Measurements from ENCODE around the gene MED13L. TPM values are rescaled to one million over a fixed set of nuclear protein-coding genes. Genes with fewer than 3 reads are reported as not detected.
"Not testable (repeated sequence)": the region's sequence is repeated elsewhere in the genome, so short reads cannot be mapped to it uniquely, and the experiment has no call there.

The MED13L gene
- polyA plus RNA-seq, 4 donors, result 9.8 to 74.0 (median 14.3) TPM

DNA sequence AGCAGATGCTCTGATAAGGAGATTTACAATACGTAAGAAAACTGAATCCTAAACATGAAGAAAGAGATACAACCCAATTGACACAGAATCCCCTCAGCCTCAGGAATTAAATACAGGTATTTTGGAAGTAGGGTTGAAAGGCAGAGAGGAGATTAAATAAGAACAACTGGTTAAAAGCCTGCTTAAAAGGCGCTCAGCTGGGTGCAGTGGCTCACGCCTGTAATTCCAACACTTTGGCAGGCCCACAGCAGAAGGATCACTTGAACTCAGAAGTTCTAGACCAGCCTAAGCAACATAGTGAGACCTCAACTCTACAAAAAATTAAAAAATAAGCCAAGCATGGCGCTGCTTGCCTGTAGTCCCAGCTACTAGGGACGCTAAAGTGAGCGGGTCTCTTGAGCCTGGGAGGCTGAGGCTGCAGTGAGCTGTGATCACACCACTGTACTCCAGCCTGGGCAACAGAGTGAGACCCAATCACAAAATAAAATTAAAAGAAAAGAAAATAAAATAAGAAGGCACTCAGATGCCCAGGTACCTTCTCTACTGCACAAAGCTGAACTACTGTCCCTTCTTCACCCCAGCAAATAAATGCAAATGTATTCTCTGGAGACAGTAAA is 32.9 kb downstream of the MED13L start:
- peaks cover 0 to 3% of the 10 kb centered on the region in 2 donors for H3K9me3 ChIP-seq (ENCODE audit: control insufficient read depth in 2 of 2, insufficient read depth in 1 of 2, low read depth in 1 of 2, low read length in 1 of 2)
- FAIRE-seq (no peak), DNase-seq (no peak)
- 80 to 84% (median 83%) methylated on average over 6 of the region's 6 CpGs for WGBS, 3 donors
- H3K4me1 ChIP-seq (ENCODE audit: control insufficient read depth in 3 of 3, insufficient read depth in 2 of 3, low read depth in 1 of 3, low read length in 2 of 3), result peaks cover 4 to 16% (median 9%) of the 10 kb centered on the region in 3 donors
- H3K27ac ChIP-seq (ENCODE audit: low read depth in 1 of 3, low read length in 2 of 3), result peak overlapping the region in 2 of 3 donors; percentile 20 to 36
- peaks cover 0 to 5% (median 0%) of the 10 kb centered on the region in 3 donors for H3K36me3 ChIP-seq (ENCODE audit: control insufficient read depth in 3 of 3, insufficient read depth in 2 of 3, low read depth in 1 of 3, low read length in 3 of 3)
- no peak overlapping the region for H3K4me3 ChIP-seq (ENCODE audit: low read depth in 1 of 3, low read length in 3 of 3)
- H3K27me3 ChIP-seq (ENCODE audit: control insufficient read depth in 3 of 3, insufficient read depth in 3 of 3, low read length in 3 of 3), result no peaks in the 10 kb centered on the region

DNA sequence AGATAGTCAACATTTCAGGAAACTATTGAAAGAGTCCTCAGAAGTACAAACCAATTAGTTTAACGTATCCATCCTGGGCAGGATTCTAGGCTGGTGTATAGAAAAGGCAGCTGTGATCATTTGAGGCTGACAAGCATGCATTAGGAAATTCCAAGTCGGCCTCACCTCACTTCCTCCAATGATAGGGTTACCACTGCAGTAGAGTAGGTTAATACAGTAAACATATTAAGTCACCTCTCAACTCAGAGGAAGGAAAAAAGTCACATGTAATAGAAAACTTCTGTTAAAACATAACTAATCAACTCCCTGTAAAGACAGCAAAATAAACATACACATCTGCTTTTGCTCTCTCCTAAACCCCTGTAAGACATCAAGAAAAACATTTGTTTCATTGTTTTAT is 33.5 kb downstream of the MED13L start:
- Histone ChIP-seq H3K9me3 (ENCODE audit: control insufficient read depth in 2 of 2, insufficient read depth in 1 of 2, low read depth in 1 of 2, low read length in 1 of 2) (peaks cover 0 to 3% of the 10 kb centered on the region in 2 donors), H3K4me3 (ENCODE audit: low read depth in 1 of 3, low read length in 3 of 3) (no peak overlapping the region), H3K36me3 (ENCODE audit: control insufficient read depth in 3 of 3, insufficient read depth in 2 of 3, low read depth in 1 of 3, low read length in 3 of 3) (peaks cover 0 to 5% (median 0%) of the 10 kb centered on the region in 3 donors), H3K27ac (ENCODE audit: low read depth in 1 of 3, low read length in 2 of 3) (peak overlapping the region in 2 of 3 donors; percentile 20 to 61), H3K4me1 (ENCODE audit: control insufficient read depth in 3 of 3, insufficient read depth in 2 of 3, low read depth in 1 of 3, low read length in 2 of 3) (peaks cover 4 to 16% (median 9%) of the 10 kb centered on the region in 3 donors), H3K27me3 (ENCODE audit: control insufficient read depth in 3 of 3, insufficient read depth in 3 of 3, low read length in 3 of 3) (no peaks in the 10 kb centered on the region)
- 13 to 26% (median 22%) methylated on average over 2 of the region's 2 CpGs for WGBS, 3 donors
- no peak for FAIRE-seq
- peak; percentile 29 to 37 for DNase-seq

DNA sequence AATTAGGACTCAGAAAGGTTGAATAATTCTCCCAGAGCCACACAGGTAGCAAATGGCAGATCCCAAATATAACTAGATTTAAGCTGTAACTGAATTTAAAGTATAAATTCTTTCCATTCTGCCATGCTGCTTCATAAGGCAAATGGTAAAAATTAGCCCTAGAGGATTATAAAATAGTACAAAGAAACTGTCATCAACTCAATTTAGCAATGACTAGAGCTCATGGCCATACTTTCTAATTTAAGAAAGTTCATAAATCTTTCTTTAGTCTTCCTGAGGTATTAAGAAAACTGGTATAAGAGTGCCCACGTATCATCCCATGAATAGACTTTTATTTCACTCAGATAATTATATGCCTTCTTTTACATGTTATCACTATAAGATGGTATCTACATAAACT is 34.8 kb downstream of the MED13L start:
- H3K9me3 ChIP-seq (ENCODE audit: control insufficient read depth in 2 of 2, insufficient read depth in 1 of 2, low read depth in 1 of 2, low read length in 1 of 2), result no peaks in the 10 kb centered on the region
- FAIRE-seq (no peak), DNase-seq (no peak)
- H3K27me3 ChIP-seq (ENCODE audit: control insufficient read depth in 3 of 3, insufficient read depth in 3 of 3, low read length in 3 of 3), result no peaks in the 10 kb centered on the region
- no peak overlapping the region for H3K4me3 ChIP-seq (ENCODE audit: low read depth in 1 of 3, low read length in 3 of 3)
- peaks cover 4 to 16% (median 9%) of the 10 kb centered on the region in 3 donors for H3K4me1 ChIP-seq (ENCODE audit: control insufficient read depth in 3 of 3, insufficient read depth in 2 of 3, low read depth in 1 of 3, low read length in 2 of 3)
- no peak overlapping the region for H3K27ac ChIP-seq (ENCODE audit: low read depth in 1 of 3, low read length in 2 of 3)
- H3K36me3 ChIP-seq (ENCODE audit: control insufficient read depth in 3 of 3, insufficient read depth in 2 of 3, low read depth in 1 of 3, low read length in 3 of 3), result peaks cover 0 to 5% (median 0%) of the 10 kb centered on the region in 3 donors
- 87 to 95% (median 92%) methylated on average over 1 of the region's 1 CpG for whole genome bisulfite sequencing, 3 donors

DNA sequence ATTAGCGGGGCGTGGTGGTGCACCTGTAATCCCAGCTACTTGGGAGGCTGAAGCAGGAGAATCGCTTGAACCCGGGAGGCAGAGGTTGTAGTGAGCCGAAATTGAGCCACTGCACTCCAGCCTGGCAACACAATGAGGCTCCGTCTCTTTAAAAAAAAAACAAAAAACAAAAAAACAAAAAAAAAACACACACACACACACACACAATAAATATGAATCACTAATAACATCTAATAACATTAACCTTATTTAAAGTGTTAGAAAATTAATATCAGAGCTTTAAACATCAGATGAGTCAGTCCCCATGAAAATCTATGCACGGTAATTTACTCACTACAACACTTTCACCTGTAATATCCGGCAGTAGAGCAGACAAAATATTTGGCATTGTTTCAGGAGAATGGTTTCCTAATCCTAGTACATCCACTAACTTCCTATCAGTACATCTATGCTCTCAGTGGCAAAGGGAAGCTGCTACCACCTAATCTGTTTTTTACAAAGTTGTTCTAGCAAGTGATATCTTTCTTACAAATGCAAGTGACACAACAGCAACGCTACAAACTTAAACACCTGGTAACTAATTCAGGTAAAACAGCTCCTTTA is 36.2 kb downstream of the MED13L start:
- H3K27me3 ChIP-seq (ENCODE audit: control insufficient read depth in 3 of 3, insufficient read depth in 3 of 3, low read length in 3 of 3), result no peaks in the 10 kb centered on the region
- no peaks in the 10 kb centered on the region for H3K9me3 ChIP-seq (ENCODE audit: control insufficient read depth in 2 of 2, insufficient read depth in 1 of 2, low read depth in 1 of 2, low read length in 1 of 2)
- no peak overlapping the region for H3K27ac ChIP-seq (ENCODE audit: low read depth in 1 of 3, low read length in 2 of 3)
- FAIRE-seq, result no peak
- peaks cover 4 to 16% (median 9%) of the 10 kb centered on the region in 3 donors for H3K4me1 ChIP-seq (ENCODE audit: control insufficient read depth in 3 of 3, insufficient read depth in 2 of 3, low read depth in 1 of 3, low read length in 2 of 3)
- no peak for DNase-seq
- no peak overlapping the region for H3K4me3 ChIP-seq (ENCODE audit: low read depth in 1 of 3, low read length in 3 of 3)
- H3K36me3 ChIP-seq (ENCODE audit: control insufficient read depth in 3 of 3, insufficient read depth in 2 of 3, low read depth in 1 of 3, low read length in 3 of 3), result peaks cover 0 to 5% (median 0%) of the 10 kb centered on the region in 3 donors
- WGBS, 3 donors, result 76 to 81% (median 76%) methylated on average over 9 of the region's 9 CpGs

DNA sequence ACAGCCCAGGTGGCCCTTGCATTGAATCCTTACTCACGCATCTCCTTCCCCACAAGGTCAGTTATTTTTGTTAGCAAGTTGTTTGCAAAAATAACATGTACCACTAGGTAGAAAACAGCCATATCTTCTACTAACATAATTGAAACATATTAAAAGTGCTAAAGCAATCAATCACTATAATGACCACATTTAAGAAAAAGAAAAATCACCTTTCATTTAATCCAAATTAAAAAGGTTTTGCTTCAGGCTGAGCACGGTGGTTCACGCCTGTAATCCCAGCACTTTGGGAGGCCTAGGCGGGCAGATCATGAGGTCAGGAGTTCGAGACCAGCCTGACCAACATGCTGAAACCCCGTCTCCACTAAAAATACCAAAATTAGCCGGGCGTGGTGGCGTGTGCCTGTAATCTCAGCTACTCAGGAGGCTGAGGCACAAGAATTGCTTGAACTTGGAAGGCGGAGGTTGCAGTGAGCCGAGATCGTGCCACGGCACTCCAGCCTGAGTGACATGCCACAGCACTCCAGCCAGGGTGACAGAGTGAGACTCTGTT is 38.8 kb downstream of the MED13L start:
- not testable (repeated sequence) for H3K4me1 ChIP-seq (ENCODE audit: control insufficient read depth in 3 of 3, insufficient read depth in 2 of 3, low read depth in 1 of 3, low read length in 2 of 3); H3K27me3 ChIP-seq (ENCODE audit: control insufficient read depth in 3 of 3, insufficient read depth in 3 of 3, low read length in 3 of 3); H3K36me3 ChIP-seq (ENCODE audit: control insufficient read depth in 3 of 3, insufficient read depth in 2 of 3, low read depth in 1 of 3, low read length in 3 of 3); H3K9me3 ChIP-seq (ENCODE audit: control insufficient read depth in 2 of 2, insufficient read depth in 1 of 2, low read depth in 1 of 2, low read length in 1 of 2); H3K4me3 ChIP-seq (ENCODE audit: low read depth in 1 of 3, low read length in 3 of 3); FAIRE-seq; DNase-seq; H3K27ac ChIP-seq (ENCODE audit: low read depth in 1 of 3, low read length in 2 of 3)
- 94 to 97% (median 96%) methylated on average over 13 of the region's 13 CpGs for WGBS, 3 donors

DNA sequence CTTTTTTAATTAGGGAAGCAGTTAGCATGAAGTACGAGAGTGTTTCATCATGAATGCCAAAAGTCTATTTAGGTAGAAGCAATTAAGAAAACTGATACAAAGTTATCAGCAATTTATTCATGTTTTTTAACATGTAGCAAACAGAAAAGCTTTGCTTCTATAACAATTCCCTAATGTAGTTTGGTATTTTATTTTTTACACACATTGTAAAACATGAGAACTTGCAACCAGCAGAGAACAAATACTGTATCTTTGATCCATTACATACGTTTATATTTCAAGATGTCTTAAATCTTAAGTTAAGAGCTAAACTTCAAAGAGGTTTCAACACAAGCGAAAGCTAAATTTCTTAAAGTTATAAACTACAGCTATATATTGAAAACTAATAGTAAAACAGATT is 39.3 kb downstream of the MED13L start:
- no peak overlapping the region for H3K4me3 ChIP-seq (ENCODE audit: low read depth in 1 of 3, low read length in 3 of 3)
- H3K27ac ChIP-seq (ENCODE audit: low read depth in 1 of 3, low read length in 2 of 3), result no peak overlapping the region
- DNase-seq (no peak), FAIRE-seq (no peak)
- WGBS, 3 donors, result 68 to 74% (median 72%) methylated on average over 3 of the region's 3 CpGs
- H3K4me1 ChIP-seq (ENCODE audit: control insufficient read depth in 3 of 3, insufficient read depth in 2 of 3, low read depth in 1 of 3, low read length in 2 of 3), result peaks cover 0 to 2% (median 2%) of the 10 kb centered on the region in 3 donors
- H3K36me3 ChIP-seq (ENCODE audit: control insufficient read depth in 3 of 3, insufficient read depth in 2 of 3, low read depth in 1 of 3, low read length in 3 of 3), result peaks cover 0 to 5% (median 0%) of the 10 kb centered on the region in 3 donors
- H3K27me3 ChIP-seq (ENCODE audit: control insufficient read depth in 3 of 3, insufficient read depth in 3 of 3, low read length in 3 of 3), result no peaks in the 10 kb centered on the region
- H3K9me3 ChIP-seq (ENCODE audit: control insufficient read depth in 2 of 2, insufficient read depth in 1 of 2, low read depth in 1 of 2, low read length in 1 of 2), result no peaks in the 10 kb centered on the region

DNA sequence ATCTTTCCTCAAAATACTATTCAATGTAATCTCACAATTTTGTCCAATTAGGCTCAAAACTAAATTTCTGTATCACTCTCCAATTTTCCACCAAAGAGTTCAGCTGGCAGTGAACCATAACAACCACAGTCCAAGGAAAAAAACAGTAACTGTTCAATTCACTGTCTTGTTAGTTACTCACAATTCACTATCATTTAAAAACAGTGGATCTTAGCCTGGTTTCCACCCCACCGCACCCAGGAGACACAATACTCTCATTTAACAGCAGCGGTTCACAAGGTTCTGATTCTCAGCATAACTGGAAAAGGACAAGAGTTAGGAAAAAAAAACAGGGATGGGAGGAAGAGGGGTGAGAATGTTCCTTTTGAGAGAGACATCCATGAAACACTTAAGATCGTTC is 40.5 kb downstream of the MED13L start:
- no peak for FAIRE-seq
- H3K27ac ChIP-seq (ENCODE audit: low read depth in 1 of 3, low read length in 2 of 3), result no peak overlapping the region
- 72 to 81% (median 80%) methylated on average over 3 of the region's 3 CpGs for WGBS, 3 donors

DNA sequence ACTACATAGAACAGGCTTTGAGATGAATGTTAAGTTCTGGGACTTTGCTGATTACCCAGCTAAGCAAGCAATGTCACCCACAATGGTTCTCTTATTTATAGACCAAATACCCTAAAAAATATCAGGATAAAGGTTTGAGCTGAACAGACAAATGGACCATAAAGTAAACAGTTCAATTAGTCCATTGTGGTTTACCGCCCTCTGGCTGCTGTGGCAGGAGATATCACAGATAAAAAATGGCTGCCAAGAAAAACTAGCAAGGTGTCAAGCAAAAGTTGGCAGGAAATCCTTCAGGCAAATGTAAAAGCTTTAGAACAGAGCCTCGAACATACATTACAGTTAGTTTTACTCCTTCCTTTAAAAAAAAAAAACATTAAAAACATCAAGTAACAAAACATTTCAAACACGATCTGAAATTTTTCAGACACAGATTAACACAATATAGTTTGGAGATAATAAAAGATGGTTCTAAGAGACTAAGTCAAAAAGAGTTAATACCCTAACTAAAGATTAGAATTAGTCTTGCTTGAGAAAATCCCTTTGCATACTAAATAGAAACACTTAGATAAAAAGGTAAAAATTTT is 41.3 kb downstream of the MED13L start:
- H3K4me1 ChIP-seq (ENCODE audit: control insufficient read depth in 3 of 3, insufficient read depth in 2 of 3, low read depth in 1 of 3, low read length in 2 of 3), result peaks cover 0 to 2% (median 0%) of the 10 kb centered on the region in 3 donors
- WGBS, 3 donors, result 7 to 14% (median 8%) methylated on average over 3 of the region's 3 CpGs
- H3K27me3 ChIP-seq (ENCODE audit: control insufficient read depth in 3 of 3, insufficient read depth in 3 of 3, low read length in 3 of 3), result no peaks in the 10 kb centered on the region
- H3K27ac ChIP-seq (ENCODE audit: low read depth in 1 of 3, low read length in 2 of 3), result no peak overlapping the region
- DNase-seq (peak; percentile 54 to 67), FAIRE-seq (no peak)
- peaks cover 0 to 5% (median 0%) of the 10 kb centered on the region in 3 donors for H3K36me3 ChIP-seq (ENCODE audit: control insufficient read depth in 3 of 3, insufficient read depth in 2 of 3, low read depth in 1 of 3, low read length in 3 of 3)
- H3K4me3 ChIP-seq (ENCODE audit: low read depth in 1 of 3, low read length in 3 of 3), result no peak overlapping the region
- no peaks in the 10 kb centered on the region for H3K9me3 ChIP-seq (ENCODE audit: control insufficient read depth in 2 of 2, insufficient read depth in 1 of 2, low read depth in 1 of 2, low read length in 1 of 2)

More for the DNA sequence above, 40.5 kb downstream of the MED13L start:
- H3K36me3 ChIP-seq (ENCODE audit: control insufficient read depth in 3 of 3, insufficient read depth in 2 of 3, low read depth in 1 of 3, low read length in 3 of 3), result peaks cover 0 to 5% (median 0%) of the 10 kb centered on the region in 3 donors
- H3K9me3 ChIP-seq (ENCODE audit: control insufficient read depth in 2 of 2, insufficient read depth in 1 of 2, low read depth in 1 of 2, low read length in 1 of 2), result no peaks in the 10 kb centered on the region
- H3K4me1 ChIP-seq (ENCODE audit: control insufficient read depth in 3 of 3, insufficient read depth in 2 of 3, low read depth in 1 of 3, low read length in 2 of 3), result peaks cover 0 to 2% (median 0%) of the 10 kb centered on the region in 3 donors
- H3K27me3 ChIP-seq (ENCODE audit: control insufficient read depth in 3 of 3, insufficient read depth in 3 of 3, low read length in 3 of 3), result no peaks in the 10 kb centered on the region
- H3K4me3 ChIP-seq (ENCODE audit: low read depth in 1 of 3, low read length in 3 of 3), result no peak overlapping the region
- no peak for DNase-seq

Measured in small intestine (tissue), 7 donors.